ENCODE measurements around the gene RFX2.

The RFX2 gene

DNA sequence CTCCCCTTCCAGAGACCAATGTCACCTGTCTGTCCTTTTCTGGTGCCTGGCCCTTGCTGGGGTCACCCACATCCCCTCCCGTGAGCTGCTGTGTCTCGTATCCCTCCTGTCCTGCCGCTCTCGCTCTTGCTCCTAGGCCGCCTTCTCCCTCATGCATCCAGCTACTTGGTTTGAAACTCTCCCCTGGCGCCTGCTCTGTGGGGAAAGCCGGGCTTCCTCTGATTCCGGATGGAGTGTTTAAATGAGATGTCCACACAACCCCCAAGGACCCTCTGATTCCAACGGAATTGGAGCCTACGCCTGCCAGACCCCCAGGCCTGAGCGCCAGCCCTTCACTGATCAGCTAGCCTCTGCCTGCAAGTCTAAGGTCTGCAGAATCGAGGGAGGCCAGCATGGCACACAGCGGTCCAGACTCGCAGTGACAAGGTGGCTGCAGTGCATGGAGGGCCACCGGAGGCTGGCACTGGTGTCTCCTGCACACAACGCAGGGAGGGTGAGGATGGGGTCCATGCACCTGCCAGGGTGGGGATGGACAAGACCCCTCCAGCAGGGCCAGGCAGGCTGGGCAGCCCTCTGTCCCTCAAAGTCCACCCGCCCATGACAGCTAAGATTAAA, 47.2 kb downstream of the RFX2 start:
- peak overlapping the region; percentile 42 to 59 for H3K4me3 ChIP-seq (ENCODE audit: low read depth in 1 of 2, low read length in 1 of 2)
- TF ChIP-seq, protein P1, sequence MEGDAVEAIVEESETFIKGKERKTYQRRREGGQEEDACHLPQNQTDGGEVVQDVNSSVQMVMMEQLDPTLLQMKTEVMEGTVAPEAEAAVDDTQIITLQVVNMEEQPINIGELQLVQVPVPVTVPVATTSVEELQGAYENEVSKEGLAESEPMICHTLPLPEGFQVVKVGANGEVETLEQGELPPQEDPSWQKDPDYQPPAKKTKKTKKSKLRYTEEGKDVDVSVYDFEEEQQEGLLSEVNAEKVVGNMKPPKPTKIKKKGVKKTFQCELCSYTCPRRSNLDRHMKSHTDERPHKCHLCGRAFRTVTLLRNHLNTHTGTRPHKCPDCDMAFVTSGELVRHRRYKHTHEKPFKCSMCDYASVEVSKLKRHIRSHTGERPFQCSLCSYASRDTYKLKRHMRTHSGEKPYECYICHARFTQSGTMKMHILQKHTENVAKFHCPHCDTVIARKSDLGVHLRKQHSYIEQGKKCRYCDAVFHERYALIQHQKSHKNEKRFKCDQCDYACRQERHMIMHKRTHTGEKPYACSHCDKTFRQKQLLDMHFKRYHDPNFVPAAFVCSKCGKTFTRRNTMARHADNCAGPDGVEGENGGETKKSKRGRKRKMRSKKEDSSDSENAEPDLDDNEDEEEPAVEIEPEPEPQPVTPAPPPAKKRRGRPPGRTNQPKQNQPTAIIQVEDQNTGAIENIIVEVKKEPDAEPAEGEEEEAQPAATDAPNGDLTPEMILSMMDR (IDR thresholded peaks at IDR 0.05): no peak
- peak overlapping the region; percentile 81 for H3K27ac ChIP-seq
- no peaks in the 10 kb centered on the region for H3K27me3 ChIP-seq
- peaks cover 93 to 98% of the 10 kb centered on the region in 2 experiments for H3K4me1 ChIP-seq (ENCODE audit: control insufficient read depth in 1 of 2, insufficient read depth in 1 of 2, low read depth in 1 of 2, low read length in 1 of 2)
- H3K36me3 ChIP-seq: no peaks in the 10 kb centered on the region
- no peaks in the 10 kb centered on the region for H3K9me3 ChIP-seq

DNA sequence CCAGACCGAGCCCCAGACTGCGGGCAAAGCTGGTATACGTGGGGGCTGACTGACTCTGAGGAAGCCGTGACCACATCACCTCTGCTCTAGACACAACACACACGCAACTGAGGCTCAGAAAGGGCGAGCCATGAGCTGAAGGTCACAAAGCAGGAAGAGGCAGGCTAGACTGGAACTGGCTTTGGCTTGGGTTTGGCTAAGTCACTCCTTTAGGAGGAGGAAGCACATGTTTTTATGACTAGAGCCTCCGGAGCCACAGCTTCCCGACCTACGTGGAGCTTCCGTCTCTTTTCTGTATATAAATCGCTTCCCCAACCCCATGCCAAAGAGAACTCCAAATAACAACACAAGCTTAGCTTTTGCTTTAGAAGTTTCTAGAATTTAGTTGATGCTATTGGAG, 48.0 kb downstream of the RFX2 start:
- TF ChIP-seq, protein P1 (IDR thresholded peaks at IDR 0.05): no peak
- H3K27me3 ChIP-seq: no peaks in the 10 kb centered on the region
- H3K36me3 ChIP-seq: no peaks in the 10 kb centered on the region
- peaks cover 93 to 98% of the 10 kb centered on the region in 2 experiments for H3K4me1 ChIP-seq (ENCODE audit: control insufficient read depth in 1 of 2, insufficient read depth in 1 of 2, low read depth in 1 of 2, low read length in 1 of 2)
- peak overlapping the region; percentile 81 for H3K27ac ChIP-seq
- no peaks in the 10 kb centered on the region for H3K9me3 ChIP-seq
- H3K4me3 ChIP-seq (ENCODE audit: low read depth in 1 of 2, low read length in 1 of 2): peak overlapping the region; percentile 42 to 59

DNA sequence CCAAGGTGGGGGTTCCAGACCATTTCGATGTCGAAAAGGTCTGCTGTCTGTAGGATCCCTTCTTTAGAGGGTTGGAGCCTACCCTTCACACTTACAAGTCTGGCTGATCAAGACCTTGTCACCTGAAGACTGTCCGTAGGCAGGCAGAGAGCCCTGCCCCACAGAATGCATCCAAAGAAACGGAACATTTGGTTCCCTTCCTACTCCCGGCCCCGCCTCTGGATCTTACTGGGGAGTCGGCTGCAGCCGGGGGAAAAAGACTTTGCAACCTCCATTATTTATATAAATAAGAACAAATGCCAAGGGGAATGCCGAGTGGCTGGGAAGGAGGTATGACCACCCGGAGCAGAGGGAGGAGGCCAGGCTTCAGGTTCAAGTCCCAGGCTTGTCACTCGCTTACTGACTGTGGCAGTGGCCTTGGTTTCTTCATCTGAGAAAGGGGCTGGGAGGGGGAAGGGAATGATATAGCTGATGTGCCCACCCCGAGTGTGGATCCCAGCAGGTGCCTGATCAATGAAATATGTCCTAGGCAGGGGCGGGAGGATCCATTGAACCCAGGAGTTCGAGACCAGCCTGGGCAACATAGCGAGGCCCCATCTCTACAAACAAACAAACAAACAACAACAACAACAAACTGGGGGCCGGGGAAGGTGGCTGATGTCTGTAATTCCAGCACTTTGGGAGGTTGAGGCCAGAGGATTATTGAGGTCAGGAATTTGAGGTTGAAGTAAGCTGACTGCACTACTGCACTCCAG, 48.7 kb downstream of the RFX2 start:
- Histone ChIP-seq H3K27me3 (no peaks in the 10 kb centered on the region), H3K36me3 (no peaks in the 10 kb centered on the region), H3K9me3 (no peaks in the 10 kb centered on the region), H3K4me1 (ENCODE audit: control insufficient read depth in 1 of 2, insufficient read depth in 1 of 2, low read depth in 1 of 2, low read length in 1 of 2) (peaks cover 93 to 98% of the 10 kb centered on the region in 2 experiments), H3K4me3 (ENCODE audit: low read depth in 1 of 2, low read length in 1 of 2) (peak overlapping the region; percentile 42 to 59), H3K27ac (peak overlapping the region; percentile 81)
- TF ChIP-seq, protein P1 (IDR thresholded peaks at IDR 0.05): no peak

DNA sequence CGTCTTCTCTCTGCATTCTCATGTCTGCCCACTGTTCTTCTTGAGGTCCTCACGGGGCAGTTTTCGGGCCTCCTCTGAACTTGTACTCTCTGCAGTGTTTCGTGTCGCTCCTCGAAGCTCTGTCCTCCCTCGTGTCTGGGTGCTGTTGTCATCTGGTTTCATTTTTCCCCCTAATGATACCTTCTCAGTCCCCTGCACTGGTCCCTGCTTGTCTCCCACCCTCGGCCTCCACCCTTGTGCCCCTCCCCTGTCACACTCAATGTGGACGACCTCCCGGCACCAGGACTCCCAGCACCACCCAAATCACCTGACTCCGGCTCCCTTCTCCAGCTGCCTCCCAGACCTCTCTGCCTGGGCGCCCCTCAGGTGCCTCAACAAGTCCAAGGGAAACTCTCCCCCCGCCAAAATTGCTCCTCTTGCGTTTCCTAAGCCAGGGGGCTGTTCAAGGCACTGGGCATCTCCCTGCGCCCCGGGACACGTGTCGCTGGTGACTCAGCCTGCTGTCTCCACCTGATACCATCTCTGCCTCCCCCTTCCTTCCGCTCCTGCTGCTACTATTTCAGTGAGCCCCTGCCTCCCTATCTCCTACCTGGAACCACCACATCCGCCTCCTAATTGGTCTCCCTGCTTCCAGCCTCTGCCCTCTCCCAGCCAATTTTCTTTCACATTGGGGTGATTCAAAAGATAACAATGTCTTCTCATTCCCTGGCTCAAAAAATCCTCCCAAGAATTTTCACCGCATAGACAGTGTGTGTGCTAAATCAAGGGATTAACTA, 49.5 kb downstream of the RFX2 start:
- H3K27ac ChIP-seq: peak overlapping the region; percentile 81
- no peaks in the 10 kb centered on the region for H3K27me3 ChIP-seq
- H3K9me3 ChIP-seq: no peaks in the 10 kb centered on the region
- TF ChIP-seq, protein P1 (IDR thresholded peaks at IDR 0.05): no peak
- no peaks in the 10 kb centered on the region for H3K36me3 ChIP-seq
- H3K4me3 ChIP-seq (ENCODE audit: low read depth in 1 of 2, low read length in 1 of 2): no peak overlapping the region
- H3K4me1 ChIP-seq (ENCODE audit: control insufficient read depth in 1 of 2, insufficient read depth in 1 of 2, low read depth in 1 of 2, low read length in 1 of 2): peaks cover 93 to 98% of the 10 kb centered on the region in 2 experiments

DNA sequence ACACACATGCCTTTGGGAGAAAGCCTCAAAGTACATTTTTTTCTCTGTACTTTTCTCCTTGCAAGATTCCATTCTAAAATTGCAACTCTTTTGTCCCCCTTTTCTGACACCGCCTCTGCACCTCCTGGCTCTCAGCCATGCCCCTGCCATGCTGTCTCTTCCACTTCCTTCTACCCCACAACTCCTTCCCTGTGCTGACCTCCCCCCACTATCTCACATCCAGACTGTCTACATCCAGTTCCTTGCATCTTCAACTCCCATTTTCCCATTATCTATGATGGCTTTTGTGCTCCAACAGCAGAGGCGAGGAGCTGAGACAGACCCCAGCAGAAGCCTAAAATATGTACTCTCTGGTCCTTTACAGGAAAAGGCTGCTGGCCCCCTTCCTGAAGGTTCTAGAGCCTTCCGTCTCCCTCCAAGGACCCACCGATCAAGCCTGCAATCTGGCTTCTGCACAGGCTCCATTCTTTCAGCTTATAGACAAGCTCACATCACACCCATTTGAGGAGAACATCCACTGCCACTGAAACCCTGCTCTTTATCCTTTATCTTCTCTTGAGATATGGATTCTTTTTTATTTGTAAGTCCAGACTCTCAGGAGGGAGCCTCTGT, 50.2 kb downstream of the RFX2 start:
- Histone ChIP-seq H3K4me1 (ENCODE audit: control insufficient read depth in 1 of 2, insufficient read depth in 1 of 2, low read depth in 1 of 2, low read length in 1 of 2) (peaks cover 87 to 93% of the 10 kb centered on the region in 2 experiments), H3K27ac (peak overlapping the region; percentile 48)

More for the DNA sequence above, 50.2 kb downstream of the RFX2 start:
- Histone ChIP-seq H3K4me3 (ENCODE audit: low read depth in 1 of 2, low read length in 1 of 2) (no peak overlapping the region), H3K9me3 (no peaks in the 10 kb centered on the region), H3K27me3 (no peaks in the 10 kb centered on the region), H3K36me3 (no peaks in the 10 kb centered on the region)
- TF ChIP-seq, protein P1 (IDR thresholded peaks at IDR 0.05): no peak
